HG02798 (cell line): ENCODE results near the gene MEGF10.

Experiments used
- ATAC-seq: cut with Tn5 transposase; IDR thresholded peaks from one replicate; pipeline ENCODE4 v1.9.1; 2021; ENCODE audit warnings: mild to moderate bottlenecking; ENCODE audit not compliant: unreplicated experiment, poor library complexity

The MEGF10 gene

GRCh38 chr5:127363403-127363802 is 72.8 kb downstream of the MEGF10 start:
- ATAC-seq: no peak

GRCh38 chr5:127367029-127367428 is 76.4 kb downstream of the MEGF10 start:
- ATAC-seq: no peak

GRCh38 chr5:127367946-127368465 is 77.4 kb downstream of the MEGF10 start:
- no peak for ATAC-seq

GRCh38 chr5:127369796-127370195 is 79.2 kb downstream of the MEGF10 start:
- no peak for ATAC-seq

- no peak for ATAC-seq
These were observed 80.0 kb downstream of the MEGF10 start for GRCh38 chr5:127370631-127371030.

- no peak for ATAC-seq
These were observed 83.4 kb downstream of the MEGF10 start for GRCh38 chr5:127373858-127374491.

GRCh38 chr5:127375124-127375523 is 84.5 kb downstream of the MEGF10 start:
- ATAC-seq: no peak

GRCh38 chr5:127375544-127376091 is 85.0 kb downstream of the MEGF10 start:
- ATAC-seq: no peak

- ATAC-seq: no peak
These were observed 87.1 kb downstream of the MEGF10 start for GRCh38 chr5:127377651-127378050.

GRCh38 chr5:127385936-127386335 is 95.3 kb downstream of the MEGF10 start:
- ATAC-seq: no peak

- ATAC-seq: no peak
These were observed 96.0 kb downstream of the MEGF10 start for GRCh38 chr5:127386557-127386956.

GRCh38 chr5:127389601-127390000 is 99.0 kb downstream of the MEGF10 start:
- no peak for ATAC-seq

- ATAC-seq: peak; percentile 56
These were observed 102.2 kb downstream of the MEGF10 start for GRCh38 chr5:127392762-127393161.

- ATAC-seq: no peak
These were observed 106.0 kb downstream of the MEGF10 start for GRCh38 chr5:127396490-127397155.

GRCh38 chr5:127398508-127398907 is 107.9 kb downstream of the MEGF10 start:
- no peak for ATAC-seq

- ATAC-seq: no peak
These were observed 108.5 kb downstream of the MEGF10 start for GRCh38 chr5:127399068-127399467.

- no peak for ATAC-seq
These were observed 109.9 kb downstream of the MEGF10 start for GRCh38 chr5:127400539-127400938.

- ATAC-seq: no peak
These were observed 110.5 kb downstream of the MEGF10 start for GRCh38 chr5:127400946-127401670.

- no peak for ATAC-seq
These were observed 111.8 kb downstream of the MEGF10 start for GRCh38 chr5:127402361-127402760.

GRCh38 chr5:127404190-127404589 is 113.6 kb downstream of the MEGF10 start:
- ATAC-seq: no peak
